Measurements from ENCODE around the gene FXR2. TPM values are rescaled to one million over a fixed set of nuclear protein-coding genes. Genes with fewer than 3 reads are reported as not detected.
A peak's percentile ranks its signal among the peaks of the same experiment; 100 is the strongest.

FXR2 gene
- polyA plus RNA-seq, 1 donor = 28.2 TPM

DNA sequence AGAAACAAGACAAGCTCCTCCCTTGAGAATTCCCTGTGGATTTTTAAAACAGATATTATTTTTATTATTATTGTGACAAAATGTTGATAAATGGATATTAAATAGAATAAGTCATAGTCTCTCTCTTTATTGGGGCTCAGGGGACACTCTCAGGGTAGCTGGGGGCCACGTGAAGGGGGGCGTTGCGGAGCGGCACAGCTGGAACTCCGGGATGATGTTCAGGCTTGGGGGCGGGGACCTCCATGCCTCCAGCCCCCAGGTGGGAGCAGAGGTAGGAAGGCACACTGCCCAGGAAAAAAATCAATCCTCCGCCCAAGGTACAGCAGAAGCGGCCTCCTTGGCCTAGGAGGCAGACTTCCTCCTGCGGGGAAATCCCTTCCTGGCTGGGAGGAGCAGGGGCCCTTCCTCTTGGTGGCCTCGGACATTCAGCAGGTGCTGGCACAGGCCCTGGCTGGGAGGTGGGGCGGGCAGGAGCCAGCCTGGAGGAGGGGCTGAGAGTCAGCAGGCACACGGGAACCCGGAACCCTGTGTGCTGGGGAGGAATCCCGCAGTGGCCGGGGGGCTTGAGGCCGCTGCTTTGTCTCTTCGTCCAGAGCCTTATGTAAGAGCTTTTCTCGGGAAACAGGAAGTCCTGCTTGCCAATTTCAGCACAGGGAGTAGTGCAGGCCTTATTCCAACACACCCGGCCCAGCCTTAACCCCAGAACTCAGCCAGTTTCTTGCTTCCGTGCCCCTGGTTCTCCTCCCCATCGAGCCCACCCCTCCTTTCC, 56.7 kb downstream of the FXR2 start:
- H3K27ac ChIP-seq (ENCODE audit: low read length) = peak overlapping the region; percentile 99
- WGBS (ENCODE audit: insufficient coverage, low lambda C conversion rate) = no CpG with 5 or more reads among the region's 21 CpGs
- peak overlapping the region; percentile 58 for H3K4me3 ChIP-seq (ENCODE audit: low read length)
- peaks cover 43% of the 10 kb centered on the region for H3K4me1 ChIP-seq (ENCODE audit: control insufficient read depth, insufficient read depth, low read length)
- H3K36me3 ChIP-seq (ENCODE audit: control insufficient read depth, insufficient read depth, low read length) = no peaks in the 10 kb centered on the region
- H3K27me3 ChIP-seq (ENCODE audit: control insufficient read depth, insufficient read depth, low read length) = no peaks in the 10 kb centered on the region
- peak; percentile 91 to 97 for DNase-seq
- no peaks in the 10 kb centered on the region for H3K9me3 ChIP-seq (ENCODE audit: control insufficient read depth, low read depth, low read length)

DNA sequence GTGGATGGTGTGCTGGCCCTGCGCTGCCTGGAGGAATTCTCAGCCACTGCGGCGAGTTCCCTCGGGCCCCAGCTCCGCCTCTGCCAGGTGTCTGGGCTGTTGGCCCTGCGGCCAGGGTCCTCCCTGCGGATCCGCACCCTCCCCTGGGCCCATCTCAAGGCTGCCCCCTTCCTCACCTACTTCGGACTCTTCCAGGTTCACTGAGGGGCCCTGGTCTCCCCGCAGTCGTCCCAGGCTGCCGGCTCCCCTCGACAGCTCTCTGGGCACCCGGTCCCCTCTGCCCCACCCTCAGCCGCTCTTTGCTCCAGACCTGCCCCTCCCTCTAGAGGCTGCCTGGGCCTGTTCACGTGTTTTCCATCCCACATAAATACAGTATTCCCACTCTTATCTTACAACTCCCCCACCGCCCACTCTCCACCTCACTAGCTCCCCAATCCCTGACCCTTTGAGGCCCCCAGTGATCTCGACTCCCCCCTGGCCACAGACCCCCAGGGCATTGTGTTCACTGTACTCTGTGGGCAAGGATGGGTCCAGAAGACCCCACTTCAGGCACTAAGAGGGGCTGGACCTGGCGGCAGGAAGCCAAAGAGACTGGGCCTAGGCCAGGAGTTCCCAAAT, 57.4 kb downstream of the FXR2 start:
- Histone ChIP-seq H3K4me1 (ENCODE audit: control insufficient read depth, insufficient read depth, low read length) (peaks cover 37% of the 10 kb centered on the region), H3K27ac (ENCODE audit: low read length) (peak overlapping the region; percentile 99), H3K4me3 (ENCODE audit: low read length) (peak overlapping the region; percentile 58), H3K27me3 (ENCODE audit: control insufficient read depth, insufficient read depth, low read length) (no peaks in the 10 kb centered on the region), H3K9me3 (ENCODE audit: control insufficient read depth, low read depth, low read length) (no peaks in the 10 kb centered on the region), H3K36me3 (ENCODE audit: control insufficient read depth, insufficient read depth, low read length) (no peaks in the 10 kb centered on the region)
- 40% methylated on average over 1 of the region's 19 CpGs for WGBS (ENCODE audit: insufficient coverage, low lambda C conversion rate)
- DNase-seq = peak; percentile 77 to 93

DNA sequence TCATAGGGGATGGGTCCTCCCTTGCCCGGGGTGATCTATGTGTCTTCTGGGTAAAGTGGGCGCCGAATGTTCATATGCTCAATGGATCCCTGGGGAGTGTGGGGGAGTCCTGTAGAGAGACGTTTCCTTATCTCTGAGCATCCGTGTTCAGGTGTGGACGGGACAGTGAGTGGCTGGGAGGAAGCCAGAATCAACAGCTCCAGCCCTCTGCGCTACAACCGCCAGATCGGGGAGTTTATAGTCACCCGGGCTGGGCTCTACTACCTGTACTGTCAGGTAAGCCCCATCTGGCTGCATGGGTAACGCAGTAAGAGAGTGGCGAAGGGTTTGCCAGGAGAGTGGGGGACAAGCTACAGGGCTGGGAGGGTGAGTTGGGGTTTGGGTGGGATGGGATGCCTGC, 58.1 kb downstream of the FXR2 start:
- H3K36me3 ChIP-seq (ENCODE audit: control insufficient read depth, insufficient read depth, low read length) = no peaks in the 10 kb centered on the region
- no peaks in the 10 kb centered on the region for H3K27me3 ChIP-seq (ENCODE audit: control insufficient read depth, insufficient read depth, low read length)
- no peaks in the 10 kb centered on the region for H3K9me3 ChIP-seq (ENCODE audit: control insufficient read depth, low read depth, low read length)
- H3K4me1 ChIP-seq (ENCODE audit: control insufficient read depth, insufficient read depth, low read length) = peaks cover 37% of the 10 kb centered on the region
- peak overlapping the region; percentile 58 for H3K4me3 ChIP-seq (ENCODE audit: low read length)
- WGBS (ENCODE audit: insufficient coverage, low lambda C conversion rate) = no CpG with 5 or more reads among the region's 12 CpGs
- peak overlapping the region; percentile 99 for H3K27ac ChIP-seq (ENCODE audit: low read length)
- peak in 1 of 2 donors; percentile 41 for DNase-seq

DNA sequence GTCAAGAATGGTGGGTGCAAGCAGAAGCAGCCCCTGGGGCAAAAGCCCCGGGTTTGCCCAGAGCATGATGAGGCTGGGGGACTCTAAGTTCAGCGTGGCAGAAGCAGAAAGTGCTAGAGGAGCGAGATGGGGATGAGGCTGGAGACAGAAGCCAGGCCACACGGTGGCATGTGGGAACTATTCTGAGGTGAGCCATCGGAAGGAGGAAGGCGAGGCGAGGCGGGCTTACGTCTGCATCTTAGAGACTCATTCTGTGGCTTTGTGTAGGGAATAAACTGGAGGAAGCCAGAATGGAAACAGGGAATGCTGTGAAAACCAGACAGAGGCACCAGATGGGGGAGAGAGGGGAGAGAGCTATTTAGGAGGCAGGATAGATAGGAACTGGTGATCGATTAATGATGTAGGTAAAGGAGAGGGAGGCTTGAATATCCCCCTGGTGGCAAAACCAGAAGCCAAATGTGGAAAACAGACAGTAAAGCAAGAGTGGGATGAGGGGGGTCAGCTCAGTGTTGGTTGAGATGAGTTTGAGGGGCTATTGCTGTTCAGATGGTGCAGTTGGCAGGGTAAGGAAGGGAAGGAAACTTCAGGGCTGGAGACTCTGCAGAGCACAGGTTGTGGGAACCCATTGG, 59.3 kb downstream of the FXR2 start:
- peaks cover 41% of the 10 kb centered on the region for H3K4me1 ChIP-seq (ENCODE audit: control insufficient read depth, insufficient read depth, low read length)
- no peaks in the 10 kb centered on the region for H3K27me3 ChIP-seq (ENCODE audit: control insufficient read depth, insufficient read depth, low read length)
- DNase-seq = no peak
- no peak overlapping the region for H3K27ac ChIP-seq (ENCODE audit: low read length)
- no peaks in the 10 kb centered on the region for H3K9me3 ChIP-seq (ENCODE audit: control insufficient read depth, low read depth, low read length)
- WGBS (ENCODE audit: insufficient coverage, low lambda C conversion rate) = no CpG with 5 or more reads among the region's 10 CpGs
- H3K36me3 ChIP-seq (ENCODE audit: control insufficient read depth, insufficient read depth, low read length) = no peaks in the 10 kb centered on the region
- H3K4me3 ChIP-seq (ENCODE audit: low read length) = no peak overlapping the region

DNA sequence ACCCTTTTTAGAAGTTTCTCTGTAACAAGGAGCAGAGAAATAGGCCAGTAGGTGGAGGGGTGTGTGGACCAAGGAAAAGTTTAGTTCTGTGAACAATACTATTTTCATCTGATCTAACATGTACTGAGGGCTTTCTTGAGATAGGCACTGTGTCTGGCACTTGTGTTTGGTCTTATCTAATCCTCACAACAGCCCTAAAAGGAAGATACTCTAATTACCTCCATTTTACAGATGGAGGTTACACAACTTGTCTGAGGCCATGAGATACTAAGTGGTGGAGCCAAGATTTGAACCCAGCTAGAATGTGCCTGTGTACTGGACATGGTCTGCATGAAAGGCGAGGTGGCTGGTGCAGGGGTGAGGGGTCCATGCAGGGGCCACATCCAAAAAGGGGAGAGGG, 61.3 kb downstream of the FXR2 start:
- Histone ChIP-seq H3K36me3 (ENCODE audit: control insufficient read depth, insufficient read depth, low read length) (no peaks in the 10 kb centered on the region), H3K4me1 (ENCODE audit: control insufficient read depth, insufficient read depth, low read length) (peaks cover 34% of the 10 kb centered on the region), H3K9me3 (ENCODE audit: control insufficient read depth, low read depth, low read length) (no peaks in the 10 kb centered on the region), H3K27me3 (ENCODE audit: control insufficient read depth, insufficient read depth, low read length) (no peaks in the 10 kb centered on the region), H3K27ac (ENCODE audit: low read length) (no peak overlapping the region), H3K4me3 (ENCODE audit: low read length) (no peak overlapping the region)
- WGBS (ENCODE audit: insufficient coverage, low lambda C conversion rate) = no CpG with 5 or more reads among the region's 1 CpG
- no peak for DNase-seq

DNA sequence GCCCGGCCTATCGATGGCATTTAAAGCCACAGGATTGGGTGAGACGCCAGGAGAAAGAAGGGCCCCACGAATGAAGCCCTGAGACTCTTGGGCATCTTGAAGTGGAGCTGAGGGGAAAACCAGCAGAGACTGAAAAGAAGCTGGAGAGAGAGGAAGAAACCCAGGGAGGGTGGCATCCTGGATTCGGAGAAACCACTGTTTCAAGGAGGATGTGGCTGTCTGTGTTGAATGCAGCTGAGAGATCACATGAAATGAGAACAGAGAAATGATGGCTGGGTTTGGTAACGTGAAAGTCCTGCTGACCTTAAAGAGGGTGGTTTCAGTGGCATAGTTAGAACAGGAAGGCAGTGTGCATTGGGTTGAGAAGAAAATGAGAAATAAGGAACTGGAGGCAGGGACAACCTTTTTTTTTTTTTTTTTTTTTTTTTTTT, 62.1 kb downstream of the FXR2 start:
- no peak for DNase-seq
- no peak overlapping the region for H3K4me3 ChIP-seq (ENCODE audit: low read length)
- peaks cover 29% of the 10 kb centered on the region for H3K4me1 ChIP-seq (ENCODE audit: control insufficient read depth, insufficient read depth, low read length)
- H3K36me3 ChIP-seq (ENCODE audit: control insufficient read depth, insufficient read depth, low read length) = no peaks in the 10 kb centered on the region
- no peaks in the 10 kb centered on the region for H3K9me3 ChIP-seq (ENCODE audit: control insufficient read depth, low read depth, low read length)
- WGBS (ENCODE audit: insufficient coverage, low lambda C conversion rate) = no CpG with 5 or more reads among the region's 6 CpGs
- no peaks in the 10 kb centered on the region for H3K27me3 ChIP-seq (ENCODE audit: control insufficient read depth, insufficient read depth, low read length)
- H3K27ac ChIP-seq (ENCODE audit: low read length) = peak overlapping the region; percentile 90

DNA sequence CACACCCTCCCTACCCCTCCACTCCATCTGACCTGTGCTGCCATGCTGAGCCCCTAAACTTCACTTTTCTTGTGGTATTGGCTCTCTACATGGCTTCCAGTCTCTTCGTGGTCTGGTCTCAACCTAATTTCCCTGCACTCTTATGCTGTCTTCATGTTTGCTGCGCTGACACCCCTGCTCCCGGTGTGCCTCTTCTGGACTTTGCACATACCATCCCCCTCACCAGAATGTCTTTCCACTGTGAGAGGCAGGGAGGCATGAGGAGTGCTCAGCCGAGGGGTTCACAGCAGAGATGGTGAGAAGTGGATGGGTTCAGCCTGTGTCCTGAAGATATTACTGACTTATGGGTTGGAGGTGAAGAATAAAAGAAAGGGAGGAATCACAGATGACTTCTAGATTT, 63.3 kb downstream of the FXR2 start:
- H3K4me3 ChIP-seq (ENCODE audit: low read length) = peak overlapping the region; percentile 1
- WGBS (ENCODE audit: insufficient coverage, low lambda C conversion rate) = no CpG with 5 or more reads among the region's 4 CpGs

DNA sequence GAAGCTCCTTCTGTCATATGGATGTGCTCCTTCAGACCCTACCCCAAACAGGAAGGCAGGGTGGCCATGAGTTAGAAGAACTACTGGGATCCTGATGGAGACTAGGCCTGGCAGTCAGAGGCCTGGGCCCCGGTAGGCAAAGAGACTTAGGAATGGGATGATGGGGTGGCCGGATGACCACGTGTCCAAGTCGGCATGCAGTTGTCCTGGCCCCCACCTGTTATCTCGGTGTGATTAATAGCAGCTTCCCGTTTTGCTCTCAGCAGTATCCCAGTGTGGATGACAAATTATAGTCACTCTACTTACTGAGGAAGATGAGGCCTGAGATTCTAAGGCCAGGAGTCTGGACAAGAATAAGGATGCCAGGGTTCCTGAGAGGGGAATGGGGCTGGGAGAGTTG, 64.4 kb downstream of the FXR2 start:
- Histone ChIP-seq H3K4me3 (ENCODE audit: low read length) (no peak overlapping the region), H3K36me3 (ENCODE audit: control insufficient read depth, insufficient read depth, low read length) (no peaks in the 10 kb centered on the region), H3K4me1 (ENCODE audit: control insufficient read depth, insufficient read depth, low read length) (peaks cover 24% of the 10 kb centered on the region), H3K27ac (ENCODE audit: low read length) (peak overlapping the region; percentile 90), H3K9me3 (ENCODE audit: control insufficient read depth, low read depth, low read length) (no peaks in the 10 kb centered on the region), H3K27me3 (ENCODE audit: control insufficient read depth, insufficient read depth, low read length) (no peaks in the 10 kb centered on the region)
- DNase-seq = peak in 1 of 2 donors; percentile 74
- no CpG with 5 or more reads among the region's 6 CpGs for WGBS (ENCODE audit: insufficient coverage, low lambda C conversion rate)

More for the DNA sequence above, 63.3 kb downstream of the FXR2 start:
- Histone ChIP-seq H3K36me3 (ENCODE audit: control insufficient read depth, insufficient read depth, low read length) (no peaks in the 10 kb centered on the region), H3K27ac (ENCODE audit: low read length) (peak overlapping the region; percentile 90), H3K27me3 (ENCODE audit: control insufficient read depth, insufficient read depth, low read length) (no peaks in the 10 kb centered on the region), H3K4me1 (ENCODE audit: control insufficient read depth, insufficient read depth, low read length) (peaks cover 24% of the 10 kb centered on the region), H3K9me3 (ENCODE audit: control insufficient read depth, low read depth, low read length) (no peaks in the 10 kb centered on the region)
- peak; percentile 78 to 92 for DNase-seq

DNA sequence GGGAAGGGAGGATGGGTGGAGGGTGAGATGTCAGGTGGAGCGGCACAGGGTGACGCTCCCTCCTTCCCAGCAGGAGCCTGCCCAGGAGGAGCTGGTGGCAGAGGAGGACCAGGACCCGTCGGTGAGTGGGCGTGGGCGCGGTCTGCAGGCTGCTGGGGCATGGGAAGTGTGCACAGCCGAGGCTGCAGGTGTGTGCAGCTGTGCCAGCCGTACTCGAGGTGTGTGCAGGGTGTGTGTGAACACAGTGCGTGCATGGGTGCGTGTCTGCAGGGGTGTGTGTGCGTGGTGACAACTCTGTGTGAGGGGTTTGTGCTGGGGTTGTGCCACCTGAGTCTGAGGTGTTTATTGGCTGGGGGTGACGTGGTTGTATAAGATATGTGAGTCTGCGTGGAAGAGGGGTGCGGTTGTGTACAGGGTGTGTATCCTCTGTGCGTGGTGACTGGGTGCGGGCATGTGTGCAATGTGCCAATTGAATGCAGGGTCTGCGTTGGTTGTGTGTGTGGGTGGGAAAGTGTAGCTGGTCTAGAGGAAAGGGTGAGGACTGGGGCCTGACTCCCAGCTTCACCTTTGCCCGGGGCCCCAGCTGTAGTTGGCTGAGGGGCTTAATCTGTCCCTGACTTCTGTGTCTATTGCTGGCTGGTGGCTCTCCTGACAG, 65.2 kb downstream of the FXR2 start:
- DNase-seq = peak in 1 of 2 donors; percentile 86
- H3K36me3 ChIP-seq (ENCODE audit: control insufficient read depth, insufficient read depth, low read length) = no peaks in the 10 kb centered on the region
- H3K27ac ChIP-seq (ENCODE audit: low read length) = peak overlapping the region; percentile 90
- WGBS (ENCODE audit: insufficient coverage, low lambda C conversion rate) = 10% methylated on average over 2 of the region's 20 CpGs
- peaks cover 24% of the 10 kb centered on the region for H3K4me1 ChIP-seq (ENCODE audit: control insufficient read depth, insufficient read depth, low read length)
- no peaks in the 10 kb centered on the region for H3K9me3 ChIP-seq (ENCODE audit: control insufficient read depth, low read depth, low read length)
- no peaks in the 10 kb centered on the region for H3K27me3 ChIP-seq (ENCODE audit: control insufficient read depth, insufficient read depth, low read length)
- peak overlapping the region; percentile 46 for H3K4me3 ChIP-seq (ENCODE audit: low read length)
